HG03280 (cell line): ENCODE results near the gene USP14.

Source experiments
- ATAC-seq: cut with Tn5 transposase; IDR thresholded peaks from one replicate; pipeline ENCODE4 v1.9.1; 2021; ENCODE audit warnings: mild to moderate bottlenecking, moderate library complexity; ENCODE audit not compliant: unreplicated experiment

USP14 gene

DNA sequence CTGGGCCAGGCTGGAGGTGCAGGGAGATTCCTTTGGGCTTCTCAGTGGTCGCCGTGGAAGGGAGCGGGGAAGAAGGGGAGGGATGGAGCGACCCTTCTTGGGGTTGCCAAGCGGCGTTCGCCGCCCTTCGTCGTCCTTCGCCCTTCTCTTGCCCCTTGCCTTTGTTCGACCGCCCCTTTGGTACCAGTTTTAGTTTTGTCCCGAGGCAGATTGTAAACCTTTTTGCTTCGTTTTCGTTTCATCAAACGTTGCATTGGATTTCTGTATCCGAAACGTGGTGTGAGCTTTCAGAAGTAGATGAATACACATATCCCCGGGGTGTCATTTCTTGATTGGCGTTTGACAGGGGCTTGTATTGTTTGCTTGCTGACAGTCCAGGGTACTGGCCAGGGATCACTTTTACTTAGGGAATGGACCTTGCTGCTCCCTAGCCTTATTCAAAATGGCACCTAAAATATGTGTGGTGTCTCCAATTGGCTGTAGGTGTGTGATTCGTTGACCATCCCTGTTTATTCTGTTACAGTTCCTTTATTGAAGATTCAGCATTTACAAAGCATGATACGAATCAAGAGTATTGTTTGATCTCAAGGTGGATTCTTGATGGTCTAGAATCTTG, 788 bp downstream of the USP14 start:
- ATAC-seq = no peak

DNA sequence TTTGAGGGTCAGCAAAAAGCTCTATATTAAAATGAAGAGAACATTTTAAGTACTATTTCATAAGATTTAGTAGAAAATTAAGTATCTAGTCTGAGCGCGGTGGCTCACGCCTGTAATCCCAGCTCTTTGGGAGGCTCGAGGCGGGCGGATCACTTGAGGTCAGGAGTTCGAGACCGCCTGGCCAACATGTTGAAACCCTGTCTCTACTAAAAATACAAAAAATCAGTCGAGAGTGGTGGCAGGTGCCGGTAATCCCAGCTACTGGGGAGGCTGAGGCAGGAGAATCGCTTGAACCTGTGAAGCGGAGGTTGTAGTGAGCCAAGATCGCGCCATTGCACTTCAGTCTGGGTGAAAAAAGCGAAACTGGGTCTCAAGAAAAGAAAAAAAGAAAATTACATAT, 1.6 kb downstream of the USP14 start:
- ATAC-seq = no peak

DNA sequence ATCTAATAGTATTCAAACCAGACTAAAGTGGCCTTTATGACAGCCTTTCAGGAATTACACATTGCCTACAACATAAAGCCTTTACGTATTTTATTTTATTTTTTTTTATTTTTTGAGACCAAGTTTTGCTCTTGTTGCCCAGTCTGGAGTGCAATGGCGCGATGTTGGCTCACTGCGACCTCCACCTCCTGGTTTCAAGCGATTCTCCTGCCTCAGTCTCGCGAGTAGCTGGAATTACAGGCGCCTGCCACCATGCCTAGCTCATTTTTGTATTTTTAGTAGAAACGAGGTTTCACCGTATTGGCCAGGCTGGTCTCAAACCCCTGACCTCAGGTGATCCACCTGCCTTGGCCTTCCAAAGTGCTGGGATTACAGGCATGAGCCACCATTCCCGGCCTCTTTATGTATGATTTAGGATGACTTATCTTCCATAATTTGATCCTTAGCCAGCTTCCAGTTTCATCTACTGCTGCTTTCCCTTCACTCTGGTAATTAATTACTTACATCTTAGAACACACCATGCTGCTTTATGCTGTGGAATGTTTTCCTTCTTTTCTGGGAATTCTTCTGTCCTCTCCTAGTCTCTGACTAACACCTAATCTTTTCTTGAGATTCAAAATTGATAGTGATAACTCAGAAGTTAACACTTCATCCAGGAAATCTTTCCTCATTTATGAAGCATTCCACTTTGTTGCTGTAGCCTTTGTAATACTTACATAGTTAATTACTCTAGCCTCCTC, 2.6 kb downstream of the USP14 start:
- ATAC-seq = no peak

DNA sequence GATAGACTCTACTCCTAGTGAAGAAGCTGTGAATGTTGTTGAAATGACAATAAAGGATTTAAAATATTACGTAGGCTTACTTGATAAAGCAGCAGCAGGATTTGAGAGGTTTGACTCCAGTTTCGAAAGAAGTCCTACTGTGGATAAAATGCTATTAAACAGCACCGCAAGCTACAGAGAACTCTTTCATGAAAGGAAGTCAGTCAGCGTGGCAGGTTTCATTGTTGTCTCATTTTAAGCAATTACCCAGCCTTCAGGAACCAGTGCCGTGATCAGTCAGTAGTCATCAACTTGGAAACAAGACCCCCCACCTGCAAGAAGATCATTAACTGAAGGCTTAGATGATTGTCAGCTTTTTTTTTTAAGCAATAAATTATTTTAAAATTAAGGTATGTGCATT, 14.0 kb downstream of the USP14 start:
- ATAC-seq = no peak

DNA sequence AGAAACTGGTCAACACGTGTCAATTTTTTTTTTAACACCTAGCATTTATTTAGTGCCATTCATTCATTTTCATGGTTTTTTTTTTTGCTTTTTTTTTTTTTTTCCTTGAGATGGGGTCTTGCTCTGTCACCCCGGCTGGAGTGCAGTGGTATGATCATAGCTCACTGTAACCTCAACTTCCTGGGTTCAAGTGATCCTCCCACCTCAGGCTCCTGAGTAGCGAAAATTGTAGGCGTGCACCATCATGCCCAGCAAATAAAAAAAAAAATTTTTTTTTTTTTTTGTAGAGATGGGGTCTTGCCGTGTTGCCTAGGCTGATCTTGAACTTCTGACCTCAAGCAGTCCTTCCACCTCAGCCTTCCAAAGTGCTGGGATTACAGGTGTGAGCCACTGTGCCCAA, 21.1 kb downstream of the USP14 start:
- ATAC-seq = no peak

DNA sequence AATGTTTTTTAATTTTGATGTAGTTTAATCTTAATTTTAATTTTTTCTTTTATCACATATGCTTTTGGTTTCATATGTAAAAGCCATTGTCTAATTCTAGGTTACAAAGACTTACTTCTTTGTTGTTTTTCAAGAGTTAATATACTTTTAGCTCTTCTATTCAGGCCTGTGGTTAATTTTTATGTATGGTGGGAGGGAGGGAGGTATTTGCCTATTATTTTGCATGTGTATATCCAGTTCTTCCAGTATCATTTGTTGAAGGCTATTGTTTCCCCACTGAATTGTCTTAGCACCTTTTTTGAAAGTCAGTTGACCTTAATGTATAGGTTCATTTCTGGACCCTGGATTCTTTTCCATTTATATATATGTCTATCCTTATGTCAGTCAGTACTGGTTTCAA, 23.4 kb downstream of the USP14 start:
- no peak for ATAC-seq

DNA sequence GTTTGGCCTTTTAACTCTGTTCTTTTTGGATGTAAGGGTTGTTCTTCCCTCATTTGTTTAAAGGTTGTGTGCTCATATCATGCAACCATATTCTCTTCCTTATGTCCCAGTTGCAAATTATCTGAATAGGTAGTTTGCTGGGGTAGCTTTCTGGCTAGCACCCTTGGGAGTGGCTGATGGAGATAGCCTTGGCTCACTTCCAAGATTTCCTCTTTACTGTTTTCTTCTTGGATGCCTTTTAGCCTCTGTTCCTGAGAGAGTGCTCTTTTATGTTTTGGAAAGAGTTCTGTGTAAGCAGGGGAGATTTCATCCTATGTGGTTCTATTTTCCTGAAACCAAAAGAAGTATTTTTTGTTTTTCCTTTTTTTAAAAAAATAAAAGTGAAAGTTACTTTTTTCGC, 25.4 kb downstream of the USP14 start:
- ATAC-seq = no peak

DNA sequence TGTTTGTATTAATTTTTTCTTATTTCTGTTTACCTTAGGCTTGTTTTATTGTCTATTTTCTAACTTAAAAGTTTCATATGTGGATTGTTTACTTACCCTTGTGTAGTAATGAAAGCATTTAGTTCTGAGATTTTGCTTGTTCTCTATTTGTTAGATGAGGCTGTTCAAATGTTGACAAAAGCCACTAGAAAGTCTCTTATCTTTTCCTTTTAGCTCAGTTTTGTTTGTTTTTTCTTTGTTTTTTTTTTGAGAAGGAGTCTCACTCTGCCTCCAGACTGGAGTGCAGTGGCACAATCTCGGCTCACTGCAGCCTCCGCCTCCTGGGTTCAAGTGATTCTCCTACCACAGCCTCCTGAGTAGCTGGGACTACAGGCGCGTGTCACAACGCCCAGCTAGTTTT, 30.9 kb downstream of the USP14 start:
- no peak for ATAC-seq

DNA sequence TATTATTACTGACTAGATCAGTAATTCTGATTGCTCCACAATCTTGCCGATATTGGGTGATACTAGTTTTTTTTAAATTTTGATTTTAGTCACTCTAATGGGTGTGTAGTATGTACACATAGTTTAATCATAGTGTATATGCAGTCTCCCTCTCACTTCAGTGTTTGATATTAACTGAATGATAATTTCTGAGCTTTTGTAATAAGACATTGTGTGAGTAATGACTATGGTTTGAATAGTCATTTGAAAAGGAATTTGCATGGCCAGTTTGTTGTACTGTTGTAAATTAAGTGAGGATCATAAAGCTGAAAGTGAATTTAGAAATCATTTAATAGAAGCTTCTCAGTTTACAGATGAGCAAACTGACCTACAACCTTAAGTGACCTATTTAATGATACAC, 33.4 kb downstream of the USP14 start:
- no peak for ATAC-seq

DNA sequence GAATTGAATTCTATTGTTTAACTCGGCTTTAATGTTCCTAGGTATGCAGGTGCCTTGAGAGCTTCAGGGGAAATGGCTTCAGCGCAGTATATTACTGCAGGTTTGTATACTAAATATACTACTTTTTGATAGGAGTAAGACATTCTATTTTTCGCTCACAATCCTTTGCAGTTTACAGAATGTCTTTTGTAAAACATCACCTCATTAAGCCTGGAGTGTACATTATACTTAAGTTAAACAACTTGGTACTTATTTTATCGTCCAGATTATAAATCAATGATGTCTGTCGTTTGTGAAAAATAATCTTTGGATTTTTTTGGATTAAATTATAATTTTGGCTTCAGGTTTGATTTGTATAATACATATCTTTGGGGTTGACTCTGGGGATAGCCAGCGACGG, 34.4 kb downstream of the USP14 start:
- ATAC-seq = no peak

DNA sequence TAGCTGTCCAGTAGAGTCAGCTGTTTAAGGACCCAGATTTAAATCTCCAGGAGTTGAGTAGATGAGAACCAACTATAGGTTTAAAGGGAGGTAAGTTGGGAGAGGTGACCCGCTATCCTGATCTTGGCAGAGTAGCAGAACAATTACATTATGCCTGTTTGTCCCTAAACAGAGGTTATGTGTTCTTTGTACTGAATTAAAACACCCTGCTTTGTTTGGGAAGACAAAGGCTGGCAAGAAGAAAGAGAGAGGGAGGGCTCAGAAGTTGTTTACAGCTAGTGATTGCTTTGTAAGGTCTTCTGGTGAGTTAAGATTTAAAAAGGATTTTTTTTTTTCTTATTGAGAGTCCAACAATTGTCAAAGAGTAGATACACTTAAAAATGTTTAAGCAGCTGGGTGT, 37.3 kb downstream of the USP14 start:
- no peak for ATAC-seq

DNA sequence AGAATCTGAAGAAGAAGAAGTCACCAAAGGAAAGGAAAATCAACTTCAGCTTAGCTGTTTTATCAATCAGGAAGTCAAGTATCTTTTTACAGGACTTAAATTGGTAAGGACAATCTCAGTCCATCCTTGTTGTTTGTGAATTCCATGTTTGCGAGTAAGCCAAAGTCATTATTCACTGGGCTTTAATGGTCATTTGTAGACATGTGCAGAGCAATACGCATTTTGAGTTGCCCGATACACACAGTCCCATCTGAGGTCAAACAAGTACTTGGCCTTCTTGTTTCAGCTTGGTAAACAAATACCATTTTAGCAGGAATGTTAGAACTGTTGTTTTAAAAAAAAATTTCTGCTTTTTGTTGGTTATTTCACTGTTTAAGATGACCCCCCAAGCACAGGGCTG, 40.9 kb downstream of the USP14 start:
- no peak for ATAC-seq

DNA sequence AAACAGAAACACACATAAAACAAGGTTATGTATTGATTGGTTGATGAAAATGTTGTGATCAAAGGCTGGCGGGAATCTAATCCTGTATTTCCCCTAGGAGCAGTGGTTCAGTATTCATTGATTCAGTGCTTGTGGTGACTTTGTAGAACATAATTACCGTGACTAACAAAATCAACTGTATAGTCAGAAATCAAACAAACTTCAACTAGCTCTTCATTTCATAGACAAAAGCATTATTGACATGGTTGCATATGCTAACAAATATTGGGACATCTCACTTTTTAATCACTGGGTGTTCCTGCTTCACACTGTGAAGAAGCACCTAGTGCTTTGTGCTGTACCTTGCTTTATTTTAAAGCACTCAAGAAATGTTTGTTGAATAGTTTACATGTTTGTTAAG, 41.4 kb downstream of the USP14 start:
- no peak for ATAC-seq

DNA sequence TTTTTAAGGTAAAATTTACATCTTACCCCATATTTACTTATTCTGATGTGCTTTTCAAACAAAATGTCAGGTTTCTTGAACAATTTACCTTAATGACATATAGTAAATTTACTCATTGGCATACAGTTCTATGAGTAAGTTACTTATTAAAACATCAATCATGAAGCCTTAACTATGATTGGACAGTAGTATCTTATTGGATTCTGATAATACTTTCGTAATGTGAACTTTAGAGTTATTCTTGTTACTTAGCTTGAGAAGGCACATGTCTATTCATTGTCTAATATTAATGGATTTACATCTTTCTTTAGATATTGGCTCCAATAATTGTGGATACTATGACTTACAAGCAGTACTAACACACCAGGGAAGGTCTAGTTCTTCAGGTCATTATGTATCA, 51.7 kb downstream of the USP14 start:
- ATAC-seq = no peak

DNA sequence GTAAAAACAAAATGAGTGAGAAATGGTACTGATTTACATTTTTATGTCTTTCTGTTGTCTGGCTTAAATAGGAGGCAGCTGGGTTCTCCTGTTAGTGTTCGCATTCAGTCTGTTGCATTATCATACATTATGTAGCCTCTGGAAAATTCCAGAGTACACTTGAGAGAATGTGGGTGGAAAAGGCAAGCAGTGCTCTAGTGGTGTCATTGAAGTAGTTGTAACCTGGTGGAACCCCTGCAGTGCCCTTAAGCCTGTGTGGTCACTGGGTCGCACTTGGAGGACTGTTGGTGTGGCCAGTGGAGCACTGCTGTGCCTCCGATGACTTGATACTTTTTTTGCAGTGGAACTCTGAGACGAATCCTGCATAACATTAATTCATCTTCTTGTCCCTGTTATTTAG, 52.4 kb downstream of the USP14 start:
- ATAC-seq = no peak

DNA sequence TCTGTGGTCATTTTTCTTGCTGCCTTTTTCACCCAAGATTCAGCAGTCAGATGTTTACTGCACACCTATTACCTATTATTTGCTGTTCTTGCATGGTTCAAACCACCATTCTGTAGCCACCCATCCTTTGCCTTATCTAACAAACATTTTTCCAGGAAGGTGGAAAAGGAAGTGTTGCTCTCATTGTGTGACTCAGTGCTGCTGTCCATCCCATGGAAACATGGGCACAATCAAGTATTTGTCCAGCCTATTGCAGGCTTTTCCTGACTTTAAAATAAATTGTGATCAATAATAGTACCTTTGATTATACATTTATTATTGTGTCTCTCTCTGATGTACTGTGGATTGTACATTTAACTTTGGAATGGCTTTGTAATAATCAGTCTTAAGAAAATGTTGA, 53.2 kb downstream of the USP14 start:
- no peak for ATAC-seq

DNA sequence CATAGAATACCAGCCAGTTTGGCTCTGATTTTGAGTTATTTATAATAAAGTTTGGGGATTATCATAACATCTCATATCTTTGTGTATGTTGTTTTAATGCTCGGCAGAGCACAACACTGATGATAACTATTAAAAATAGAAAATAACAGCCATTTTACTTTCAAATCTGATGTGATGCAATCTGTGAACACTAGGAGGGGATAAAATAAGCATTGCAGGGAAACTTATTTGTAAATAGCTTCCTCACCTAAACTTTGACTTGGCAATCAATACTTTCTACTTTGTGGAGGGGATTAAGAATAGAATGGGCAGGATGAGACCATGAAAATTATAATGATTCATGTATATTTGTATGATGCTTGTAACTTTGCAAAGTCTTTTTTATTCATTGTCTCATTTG, 54.4 kb downstream of the USP14 start:
- no peak for ATAC-seq

DNA sequence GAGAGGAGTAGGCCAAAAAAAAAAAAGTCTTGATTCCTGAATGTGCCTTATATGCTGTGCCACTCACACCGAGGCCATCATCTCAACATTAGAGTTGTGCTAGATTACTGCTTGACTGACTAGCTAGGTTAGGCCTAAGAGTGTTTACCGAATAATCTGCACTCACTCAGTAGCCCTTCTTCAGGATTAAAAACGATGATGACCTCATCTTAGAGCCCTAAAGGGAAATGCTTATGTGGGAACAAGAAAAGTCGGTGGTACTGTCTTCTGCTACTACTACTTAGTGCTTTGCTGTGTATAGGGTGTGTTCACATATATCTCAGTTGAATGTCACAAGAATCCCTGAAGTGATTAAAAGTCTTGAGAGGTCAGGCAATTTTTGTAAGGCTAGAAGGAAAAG, 55.1 kb downstream of the USP14 start:
- ATAC-seq = no peak

DNA sequence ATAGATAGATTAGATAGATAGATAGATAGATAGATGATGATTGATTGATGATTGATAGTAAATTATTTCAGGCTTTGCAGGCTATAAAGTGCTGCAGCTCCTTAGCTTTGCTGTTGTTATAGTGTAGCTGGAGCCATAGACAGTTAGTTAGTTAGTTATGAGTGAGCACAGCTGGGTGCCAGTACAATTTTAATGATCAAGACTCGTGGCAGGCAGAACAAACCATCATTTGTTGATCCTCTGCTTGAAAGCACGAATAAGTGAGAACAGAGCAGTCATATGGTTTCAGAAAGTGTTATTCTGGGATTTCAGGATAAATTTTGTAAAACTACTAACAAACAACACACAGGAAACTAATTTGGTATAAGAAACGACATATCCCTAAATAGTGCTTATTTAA, 55.6 kb downstream of the USP14 start:
- no peak for ATAC-seq

DNA sequence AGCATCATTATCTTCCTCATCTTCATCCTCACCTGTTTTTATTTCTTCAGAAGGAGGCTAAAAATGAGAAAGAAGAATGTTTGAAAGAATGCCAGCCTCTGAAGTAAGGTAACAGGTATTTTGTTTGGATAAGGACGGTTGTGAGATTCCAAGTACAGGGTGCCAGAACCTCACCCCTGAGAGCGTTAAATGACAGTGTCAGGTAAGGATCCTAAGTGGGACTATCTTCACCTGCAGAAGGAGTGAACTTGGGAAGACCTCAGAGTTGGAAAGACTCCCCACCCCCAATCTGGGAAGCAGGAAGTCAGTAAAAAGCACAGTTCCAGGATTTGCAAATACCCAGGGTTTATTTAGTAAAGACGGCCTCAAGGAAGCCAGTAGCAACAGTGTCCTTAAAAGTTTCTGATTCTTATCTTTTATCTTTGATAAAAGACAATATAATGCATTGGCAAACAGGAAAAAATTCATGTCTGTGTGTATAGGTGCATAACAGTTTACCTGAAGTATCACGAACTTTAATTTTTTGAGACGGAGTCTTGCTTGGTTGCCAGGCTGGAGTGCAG, 57.2 kb downstream of the USP14 start:
- ATAC-seq = no peak

DNA sequence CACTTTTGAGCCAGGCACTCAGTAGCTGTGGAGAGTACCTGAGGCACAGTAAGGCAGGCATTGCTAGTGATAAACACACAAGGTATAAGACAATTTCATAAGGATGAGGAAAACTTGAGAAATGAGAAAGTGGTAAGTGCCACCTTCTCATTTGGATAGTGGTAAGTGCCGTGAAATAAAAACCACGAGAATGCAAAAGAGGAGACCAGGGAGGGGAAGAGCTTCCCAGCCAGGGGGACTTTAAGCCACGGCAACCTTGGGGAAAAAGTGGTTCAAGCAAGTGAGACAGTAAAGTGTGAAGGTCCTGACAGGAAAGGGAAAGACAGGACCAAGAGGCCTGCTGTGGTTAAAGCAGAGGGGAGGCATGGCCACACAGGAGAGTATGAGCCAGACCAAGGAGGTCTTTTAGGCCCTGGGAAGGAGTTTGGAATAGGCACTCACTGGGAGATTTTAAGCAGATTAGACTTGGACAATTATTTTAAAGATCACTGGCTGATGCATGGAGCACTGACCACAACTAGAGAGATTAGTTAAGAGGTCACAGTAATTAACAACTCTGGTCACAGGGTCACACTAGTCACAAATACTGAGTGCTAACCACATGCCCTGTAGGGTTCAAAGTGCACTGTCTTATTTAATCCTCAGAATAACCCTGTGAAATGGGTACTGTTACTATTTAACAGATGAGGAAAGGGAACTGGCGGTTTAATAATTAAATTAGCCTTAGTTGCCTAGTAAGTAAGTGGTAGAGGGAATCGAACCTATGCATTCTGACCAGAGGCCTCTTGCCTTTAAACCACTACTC, 59.4 kb downstream of the USP14 start:
- no peak for ATAC-seq

DNA sequence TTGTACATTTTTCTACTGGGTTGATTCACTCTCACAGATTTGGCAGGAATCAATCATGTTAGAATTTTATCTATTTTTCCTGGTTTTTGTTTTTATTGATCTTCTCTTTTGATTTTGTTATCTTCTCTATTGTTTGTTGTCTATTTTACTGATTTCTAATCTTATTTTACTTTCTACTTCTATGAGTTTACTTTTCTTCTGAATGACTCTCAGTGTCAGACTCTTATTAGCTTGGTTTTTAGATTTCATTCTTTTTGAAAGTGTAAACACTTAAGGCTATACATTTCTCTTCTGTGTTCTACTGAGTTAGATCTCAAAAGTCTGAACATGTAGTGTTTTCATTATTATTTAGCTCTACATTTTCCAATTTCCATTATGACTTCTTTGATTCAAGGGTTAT, 62.4 kb downstream of the USP14 start:
- no peak for ATAC-seq
